SK-N-SH treated with all-trans-retinoic acid at 6 μM for 48 hours (cell line): ENCODE data around the gene ZSWIM8.

Source experiments
- ARNTL ChIP-seq: fragments of 450-650 bp; formaldehyde crosslinking; IDR thresholded peaks from 2 replicates; pipeline ENCODE4 v1.5.0; 2020; ENCODE audit warnings: low read depth, mild to moderate bottlenecking, moderate library complexity, borderline replicate concordance
- PPARA ChIP-seq: fragments of 250-450 bp; sonication (Bioruptor Pico); IDR thresholded peaks from 2 replicates; pipeline ENCODE4 v1.5.0; 2020; ENCODE audit warnings: mild to moderate bottlenecking, borderline replicate concordance
- RARB ChIP-seq: fragments of 250-450 bp; sonication (Bioruptor Pico); IDR thresholded peaks from 2 replicates; pipeline ENCODE4 v1.8.0; 2021; ENCODE audit warnings: mild to moderate bottlenecking, moderate library complexity
- SNAI2 ChIP-seq: fragments of 250-450 bp; sonication (Bioruptor Pico); IDR thresholded peaks from 2 replicates; pipeline ENCODE4 v1.5.0; 2020; ENCODE audit warnings: mild to moderate bottlenecking, moderate library complexity
- ZC3H10 ChIP-seq: fragments of 250-450 bp; sonication (Bioruptor Pico); IDR thresholded peaks from 2 replicates; pipeline ENCODE4 v1.5.1; 2021; ENCODE audit warnings: mild to moderate bottlenecking, moderate library complexity
- ZFP3 ChIP-seq: fragments of 250-450 bp; sonication (Bioruptor Pico); IDR thresholded peaks from 2 replicates; pipeline ENCODE4 v1.5.0; 2020; ENCODE audit warnings: mild to moderate bottlenecking, moderate library complexity
- ZNF70 ChIP-seq: fragments of 450-650 bp; formaldehyde crosslinking; IDR thresholded peaks from 2 replicates; pipeline ENCODE4 v1.5.0; 2020; ENCODE audit warnings: mild to moderate bottlenecking, moderate library complexity
- TF ChIP-seq, protein P1 (sequence below): fragments of 250-450 bp; sonication (Bioruptor Pico); IDR thresholded peaks from 2 replicates; pipeline ENCODE4 v1.5.1; 2021; ENCODE audit warnings: mild to moderate bottlenecking, moderate library complexity
- TF ChIP-seq, protein P2 (sequence below): fragments of 250-450 bp; sonication (Bioruptor Pico); IDR thresholded peaks from 2 replicates; pipeline ENCODE4 v1.5.1; 2020; ENCODE audit warnings: low read depth, mild to moderate bottlenecking, moderate library complexity

DNA sequence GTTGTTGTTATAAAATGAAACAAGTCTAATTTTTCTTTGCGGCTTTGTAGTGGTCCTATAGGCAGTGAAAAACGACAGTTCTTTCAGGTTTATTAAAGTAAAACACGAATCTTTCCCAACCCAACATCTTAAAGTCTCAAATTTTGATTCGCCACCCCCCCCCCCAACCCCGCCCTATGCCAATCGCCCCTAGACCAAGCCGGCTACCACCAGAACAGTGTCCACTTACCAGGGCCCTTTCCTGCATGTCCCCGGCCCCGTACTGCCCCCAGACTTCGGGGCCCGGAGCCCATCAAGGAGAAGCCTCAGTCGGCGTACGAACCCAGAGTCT is 3.9 kb upstream of the ZSWIM8 start:
- TF ChIP-seq ZC3H10 = no peak
- TF ChIP-seq, protein P1, sequence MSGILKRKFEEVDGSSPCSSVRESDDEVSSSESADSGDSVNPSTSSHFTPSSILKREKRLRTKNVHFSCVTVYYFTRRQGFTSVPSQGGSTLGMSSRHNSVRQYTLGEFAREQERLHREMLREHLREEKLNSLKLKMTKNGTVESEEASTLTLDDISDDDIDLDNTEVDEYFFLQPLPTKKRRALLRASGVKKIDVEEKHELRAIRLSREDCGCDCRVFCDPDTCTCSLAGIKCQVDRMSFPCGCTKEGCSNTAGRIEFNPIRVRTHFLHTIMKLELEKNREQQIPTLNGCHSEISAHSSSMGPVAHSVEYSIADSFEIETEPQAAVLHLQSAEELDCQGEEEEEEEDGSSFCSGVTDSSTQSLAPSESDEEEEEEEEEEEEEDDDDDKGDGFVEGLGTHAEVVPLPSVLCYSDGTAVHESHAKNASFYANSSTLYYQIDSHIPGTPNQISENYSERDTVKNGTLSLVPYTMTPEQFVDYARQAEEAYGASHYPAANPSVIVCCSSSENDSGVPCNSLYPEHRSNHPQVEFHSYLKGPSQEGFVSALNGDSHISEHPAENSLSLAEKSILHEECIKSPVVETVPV (CRISPR knock-in tag) = no peak
- TF ChIP-seq SNAI2 (CRISPR knock-in tag) = no peak
- TF ChIP-seq PPARA = no peak
- TF ChIP-seq ZFP3 (CRISPR knock-in tag) = no peak
- no peak for TF ChIP-seq ZNF70 (CRISPR knock-in tag)
- TF ChIP-seq ARNTL = no peak
- no peak for TF ChIP-seq RARB (CRISPR knock-in tag)
- TF ChIP-seq, protein P2, sequence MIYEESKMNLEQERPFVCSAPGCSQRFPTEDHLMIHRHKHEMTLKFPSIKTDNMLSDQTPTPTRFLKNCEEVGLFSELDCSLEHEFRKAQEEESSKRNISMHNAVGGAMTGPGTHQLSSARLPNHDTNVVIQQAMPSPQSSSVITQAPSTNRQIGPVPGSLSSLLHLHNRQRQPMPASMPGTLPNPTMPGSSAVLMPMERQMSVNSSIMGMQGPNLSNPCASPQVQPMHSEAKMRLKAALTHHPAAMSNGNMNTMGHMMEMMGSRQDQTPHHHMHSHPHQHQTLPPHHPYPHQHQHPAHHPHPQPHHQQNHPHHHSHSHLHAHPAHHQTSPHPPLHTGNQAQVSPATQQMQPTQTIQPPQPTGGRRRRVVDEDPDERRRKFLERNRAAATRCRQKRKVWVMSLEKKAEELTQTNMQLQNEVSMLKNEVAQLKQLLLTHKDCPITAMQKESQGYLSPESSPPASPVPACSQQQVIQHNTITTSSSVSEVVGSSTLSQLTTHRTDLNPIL (CRISPR knock-in tag) = no peak
